ENCODE data around the gene TFAP2C.
A peak's percentile ranks its signal among the peaks of the same experiment; 100 is the strongest.

The TFAP2C gene

DNA sequence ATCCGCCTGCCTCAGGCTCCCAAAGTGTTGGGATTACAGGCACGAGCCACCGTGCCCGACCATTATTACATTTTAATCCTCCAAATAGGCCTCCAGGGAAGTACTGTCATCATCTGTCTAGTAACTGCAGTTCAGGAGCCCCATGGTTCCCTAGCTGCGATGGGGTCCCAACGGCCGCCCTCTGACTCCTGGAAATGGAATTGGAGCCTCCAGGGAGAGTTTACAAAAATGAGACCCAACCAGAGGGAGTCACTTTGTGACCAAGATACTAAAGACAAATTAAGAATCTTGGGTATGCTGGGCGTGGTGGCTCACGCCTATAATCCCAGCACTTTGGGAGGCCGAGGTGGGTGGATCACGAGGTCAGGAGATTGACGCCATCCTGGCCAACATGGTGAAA lies 36.7 kb downstream of the TFAP2C start:
- no peak for TF ChIP-seq Cebpa-rat (IDR thresholded peaks at IDR 0.05)
- H3K4me2 ChIP-seq, result no peak overlapping the region
- H3K36me3 ChIP-seq, result no peaks in the 10 kb centered on the region
- no peak overlapping the region for H3K9ac ChIP-seq
- H3K27ac ChIP-seq, result no peak overlapping the region
- no peaks in the 10 kb centered on the region for H4K20me1 ChIP-seq
- no peak overlapping the region for H3K4me3 ChIP-seq
- H3K27me3 ChIP-seq, result no peaks in the 10 kb centered on the region
- no peaks in the 10 kb centered on the region; the same call in 1 of the 2 replicates for H3K4me1 ChIP-seq
- no peaks in the 10 kb centered on the region for H3K9me3 ChIP-seq

DNA sequence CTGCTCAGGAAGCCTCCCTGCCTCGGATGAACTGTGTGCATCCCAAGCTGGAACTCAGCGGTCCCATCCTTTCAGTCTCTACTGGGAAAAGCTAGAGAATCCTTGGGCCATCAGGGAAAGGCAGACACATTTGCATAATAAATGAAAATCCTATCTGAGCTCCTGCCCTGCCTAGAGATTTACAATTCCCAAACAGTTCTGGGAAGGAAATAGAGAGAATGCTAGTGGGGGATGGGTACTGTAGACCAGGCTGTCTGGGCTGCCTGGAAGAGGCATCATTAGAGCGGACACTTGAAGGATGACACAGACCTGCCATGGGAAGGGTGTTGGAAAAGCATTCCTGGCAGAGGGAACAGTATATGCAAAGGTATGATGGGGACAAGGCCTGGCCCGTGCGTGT lies 44.3 kb downstream of the TFAP2C start:
- Histone ChIP-seq H3K36me3 (no peaks in the 10 kb centered on the region), H4K20me1 (no peaks in the 10 kb centered on the region), H3K9ac (no peak overlapping the region), H3K27me3 (no peaks in the 10 kb centered on the region), H3K4me1 (peaks cover 31% of the 10 kb centered on the region), H3K4me3 (no peak overlapping the region), H3K9me3 (no peaks in the 10 kb centered on the region), H3K27ac (no peak overlapping the region), H3K4me2 (no peak overlapping the region)
- TF ChIP-seq Cebpa-rat (IDR thresholded peaks at IDR 0.05), result no peak

DNA sequence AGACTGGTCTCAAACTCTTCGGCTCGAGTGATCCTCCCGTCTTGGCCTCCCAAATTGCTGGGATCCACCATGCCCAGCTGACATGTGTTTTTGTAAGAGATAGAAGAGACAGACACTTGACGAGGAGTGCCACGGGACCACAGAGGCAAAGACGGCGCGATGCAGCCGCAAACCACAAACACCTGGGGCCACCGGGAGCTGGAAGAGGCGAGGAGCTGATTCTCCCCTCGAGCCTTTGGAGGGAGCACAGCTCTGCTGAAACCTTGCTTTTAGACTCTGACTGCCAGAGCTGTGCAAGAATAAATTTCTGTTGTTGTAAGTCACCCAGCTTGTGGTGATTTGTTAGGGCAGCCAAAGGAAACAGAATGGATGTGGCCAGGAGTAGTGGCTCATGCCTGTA lies 46.9 kb downstream of the TFAP2C start:
- no peak for TF ChIP-seq Cebpa-rat (IDR thresholded peaks at IDR 0.05)
- Histone ChIP-seq H3K27ac (no peak overlapping the region), H3K4me2 (peak overlapping the region; percentile 78), H3K4me3 (no peak overlapping the region), H3K9ac (no peak overlapping the region), H3K9me3 (no peaks in the 10 kb centered on the region), H3K27me3 (no peaks in the 10 kb centered on the region), H3K36me3 (no peaks in the 10 kb centered on the region), H4K20me1 (no peaks in the 10 kb centered on the region), H3K4me1 (peaks cover 55% of the 10 kb centered on the region)

DNA sequence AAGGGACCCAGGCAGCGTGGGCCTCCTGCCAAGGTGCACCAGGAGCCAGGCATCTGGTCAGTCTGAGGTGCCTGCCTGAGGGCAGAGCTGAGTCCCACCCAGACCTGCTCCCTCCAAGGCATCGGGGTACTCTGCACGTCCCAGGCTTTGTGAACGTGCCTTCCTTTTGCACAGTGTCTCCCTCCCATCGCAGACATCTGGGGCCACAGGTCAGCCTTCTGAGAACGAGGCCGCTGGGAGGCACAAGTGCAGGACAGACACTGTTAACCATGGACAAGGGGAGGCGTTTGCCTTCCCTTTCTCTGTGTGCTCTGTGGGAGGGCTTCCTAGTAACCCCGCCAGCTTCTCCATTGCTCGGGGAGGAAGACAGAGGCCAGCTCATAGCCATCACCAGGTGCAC lies 47.6 kb downstream of the TFAP2C start:
- H3K36me3 ChIP-seq, result no peaks in the 10 kb centered on the region
- no peaks in the 10 kb centered on the region for H4K20me1 ChIP-seq
- TF ChIP-seq Cebpa-rat (IDR thresholded peaks at IDR 0.05), result no peak
- H3K4me1 ChIP-seq, result peaks cover 57% of the 10 kb centered on the region
- H3K9me3 ChIP-seq, result no peaks in the 10 kb centered on the region
- no peak overlapping the region for H3K27ac ChIP-seq
- no peaks in the 10 kb centered on the region for H3K27me3 ChIP-seq
- H3K9ac ChIP-seq, result no peak overlapping the region
- H3K4me2 ChIP-seq, result peak overlapping the region; percentile 78
- no peak overlapping the region for H3K4me3 ChIP-seq

DNA sequence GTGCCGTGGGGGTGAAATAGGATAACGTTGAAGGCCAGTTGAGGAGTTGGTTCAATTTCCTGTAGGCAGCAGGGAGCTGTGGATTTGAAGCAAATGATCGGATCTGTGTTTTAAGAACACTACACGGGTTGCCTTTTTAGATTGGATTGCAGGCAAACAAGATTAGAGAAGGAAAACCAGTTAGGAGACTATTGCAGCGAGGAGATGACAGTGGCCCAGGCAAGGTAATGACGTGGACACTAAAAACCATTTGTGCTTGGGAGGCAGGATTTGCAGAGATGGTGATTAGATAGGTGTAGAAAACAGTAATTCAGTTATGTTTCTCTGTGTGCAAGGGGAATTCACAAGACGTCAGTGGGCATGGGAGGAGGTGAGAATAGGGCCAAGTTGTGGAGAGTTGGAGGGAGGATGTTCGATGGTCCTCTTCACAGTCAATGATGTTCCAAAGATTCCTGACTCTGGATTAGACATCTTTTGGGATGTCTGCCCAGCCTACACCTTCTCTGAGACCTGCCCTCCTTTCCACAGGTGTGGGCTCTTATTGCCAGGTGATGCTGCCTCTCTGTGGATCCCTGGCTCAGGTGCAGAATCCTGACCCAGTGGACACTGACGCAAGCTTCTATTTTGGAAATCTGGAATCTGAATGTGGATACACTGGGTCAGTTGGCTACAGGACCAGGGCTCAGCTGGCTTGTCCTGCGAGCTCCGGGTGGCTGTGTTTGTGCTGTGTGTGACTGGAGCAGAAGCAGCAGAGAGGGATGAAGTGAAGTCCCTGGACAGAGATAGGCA lies 54.2 kb downstream of the TFAP2C start:
- peaks cover 38% of the 10 kb centered on the region for H3K4me1 ChIP-seq
- H3K27ac ChIP-seq, result no peak overlapping the region
- H3K4me3 ChIP-seq, result no peak overlapping the region
- no peaks in the 10 kb centered on the region for H3K27me3 ChIP-seq
- no peak overlapping the region for H3K4me2 ChIP-seq
- no peaks in the 10 kb centered on the region for H3K9me3 ChIP-seq
- no peak overlapping the region for H3K9ac ChIP-seq
- TF ChIP-seq Cebpa-rat (IDR thresholded peaks at IDR 0.05), result no peak
- no peaks in the 10 kb centered on the region for H4K20me1 ChIP-seq
- no peaks in the 10 kb centered on the region for H3K36me3 ChIP-seq

DNA sequence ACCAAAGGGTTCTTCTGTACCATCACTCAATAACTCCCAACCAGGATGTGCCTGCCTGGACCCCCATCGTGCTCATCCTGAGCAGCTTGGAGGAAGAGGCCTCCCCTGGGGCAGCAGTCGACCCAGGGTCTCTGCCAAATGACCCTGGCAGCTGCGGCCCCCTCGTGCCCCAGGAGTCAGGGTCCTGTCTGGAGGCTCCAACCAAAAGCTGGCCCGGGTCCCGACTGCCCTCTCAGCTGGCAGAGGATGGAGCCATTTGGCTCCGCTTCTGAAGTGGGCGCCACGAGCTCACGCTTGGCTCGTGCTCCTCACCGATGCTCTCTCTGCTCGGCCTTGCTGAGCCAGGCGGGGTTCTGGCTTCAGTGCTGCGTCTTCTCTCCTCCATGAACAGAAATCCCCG lies 56.8 kb downstream of the TFAP2C start:
- H3K4me1 ChIP-seq, result peaks cover 22% of the 10 kb centered on the region
- no peak overlapping the region for H3K4me3 ChIP-seq
- no peak for TF ChIP-seq Cebpa-rat (IDR thresholded peaks at IDR 0.05)
- no peaks in the 10 kb centered on the region for H3K36me3 ChIP-seq
- H3K9ac ChIP-seq, result no peak overlapping the region
- peak overlapping the region; percentile 46 for H3K27ac ChIP-seq
- H4K20me1 ChIP-seq, result no peaks in the 10 kb centered on the region
- H3K27me3 ChIP-seq, result no peaks in the 10 kb centered on the region
- H3K4me2 ChIP-seq, result peak overlapping the region; percentile 70
- H3K9me3 ChIP-seq, result no peaks in the 10 kb centered on the region

DNA sequence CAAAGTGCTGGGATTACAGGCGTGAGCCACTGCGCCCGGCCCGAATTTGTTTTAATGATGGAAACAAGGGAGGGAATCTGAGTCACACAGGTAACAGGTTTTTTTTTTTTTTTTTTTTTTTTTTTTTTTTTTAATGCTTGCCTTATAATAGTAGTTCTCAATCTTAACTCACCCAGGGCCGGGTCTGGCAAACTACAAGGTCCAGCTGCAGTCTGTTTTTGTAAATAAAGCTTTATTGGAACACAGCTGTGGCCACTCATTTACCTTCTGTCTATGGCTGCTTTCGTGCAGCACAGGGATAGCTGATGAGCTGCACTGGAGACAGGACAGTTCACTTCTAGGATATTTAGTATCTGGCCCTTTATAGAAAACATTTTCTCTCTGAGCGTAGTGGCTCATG lies 58.0 kb downstream of the TFAP2C start:
- peaks cover 19% of the 10 kb centered on the region for H3K4me1 ChIP-seq
- H3K4me3 ChIP-seq, result no peak overlapping the region
- no peak overlapping the region for H3K4me2 ChIP-seq
- H3K9me3 ChIP-seq, result no peaks in the 10 kb centered on the region
- H3K27me3 ChIP-seq, result no peaks in the 10 kb centered on the region
- H3K27ac ChIP-seq, result no peak overlapping the region
- H3K36me3 ChIP-seq, result no peaks in the 10 kb centered on the region
- TF ChIP-seq Cebpa-rat (IDR thresholded peaks at IDR 0.05), result no peak
- no peaks in the 10 kb centered on the region for H4K20me1 ChIP-seq
- no peak overlapping the region for H3K9ac ChIP-seq

DNA sequence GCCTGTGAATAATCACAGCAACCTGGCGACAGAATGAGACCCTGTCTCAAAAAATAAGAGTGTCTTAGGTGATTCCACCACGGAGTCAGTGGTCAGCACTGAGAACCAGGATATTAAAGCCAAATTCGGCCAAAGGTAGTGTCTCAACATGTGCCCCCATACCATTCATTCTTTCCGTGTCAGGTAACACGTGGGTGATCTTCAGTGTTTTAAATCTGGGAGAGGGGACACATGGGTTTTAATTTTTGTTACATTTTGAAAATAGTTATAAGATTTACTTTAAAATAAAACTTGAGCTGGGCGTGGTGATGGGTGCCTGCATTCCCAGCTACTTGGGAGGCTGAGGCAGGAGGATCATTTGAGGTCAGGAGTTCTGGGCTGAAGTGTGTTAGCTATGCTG lies 59.0 kb downstream of the TFAP2C start:
- no peak for TF ChIP-seq Cebpa-rat (IDR thresholded peaks at IDR 0.05)
- Histone ChIP-seq H3K4me2 (no peak overlapping the region), H3K4me1 (peaks cover 19% of the 10 kb centered on the region), H3K4me3 (no peak overlapping the region), H3K9ac (no peak overlapping the region), H3K27ac (no peak overlapping the region), H4K20me1 (no peaks in the 10 kb centered on the region), H3K9me3 (no peaks in the 10 kb centered on the region), H3K27me3 (no peaks in the 10 kb centered on the region), H3K36me3 (no peaks in the 10 kb centered on the region)

Measured in BLaER1 (cell line).